Smooth muscle cell (in vitro differentiated cells): ENCODE results near the gene GAL3ST3. TPM values are rescaled to one million over a fixed set of nuclear protein-coding genes. Genes with fewer than 3 reads are reported as not detected.
"Not testable (repeated sequence)": the region's sequence is repeated elsewhere in the genome, so short reads cannot be mapped to it uniquely, and the experiment has no call there.

Experiments
- DNase-seq: peaks from one replicate; lab custom pipeline; 2025; ENCODE audit not compliant: unreplicated experiment; lab: John Stamatoyannopoulos, UW
- H2AFZ ChIP-seq: fragments of 200-600 bp; sonication (generic); 2 replicates; pipeline ENCODE4 v1.6.0; 2016; ENCODE audit warnings: antibody characterized with exemption, low read depth, mild to moderate bottlenecking
- H3F3A ChIP-seq: fragments of 200-600 bp; sonication (generic); 2 replicates; pipeline ENCODE4 v1.6.0; 2017; ENCODE audit warnings: antibody characterized with exemption, low read depth
- H3K27ac ChIP-seq: fragments of 200-600 bp; sonication (generic); 2 replicates; pipeline ENCODE4 v1.5.1; 2016; ENCODE audit warnings: low read depth, mild to moderate bottlenecking
- H3K27me3 ChIP-seq: fragments of 200-600 bp; sonication (generic); 2 replicates; pipeline ENCODE4 v1.6.1; 2016; ENCODE audit warnings: low read depth, mild to moderate bottlenecking
- H3K36me3 ChIP-seq: fragments of 200-600 bp; sonication (generic); 2 replicates; pipeline ENCODE4 v1.5.1; 2016; ENCODE audit warnings: low read depth
- H3K4me1 ChIP-seq: fragments of 200-600 bp; sonication (generic); 2 replicates; pipeline ENCODE4 v1.5.1; 2016; ENCODE audit warnings: low read depth
- H3K4me2 ChIP-seq: fragments of 200-600 bp; sonication (generic); 2 replicates; pipeline ENCODE4 v1.6.0; 2016; ENCODE audit warnings: mild to moderate bottlenecking
- H3K4me3 ChIP-seq: fragments of 200-600 bp; sonication (generic); 2 replicates; pipeline ENCODE4 v1.5.1; 2016; ENCODE audit warnings: mild to moderate bottlenecking
- H3K79me2 ChIP-seq: fragments of 200-600 bp; sonication (generic); 2 replicates; pipeline ENCODE4 v1.6.0; 2016; ENCODE audit warnings: low read depth, mild to moderate bottlenecking
- H3K9ac ChIP-seq: fragments of 200-600 bp; sonication (generic); 2 replicates; pipeline ENCODE4 v1.6.0; 2016; ENCODE audit warnings: low read depth
- H3K9me3 ChIP-seq: fragments of 200-600 bp; sonication (generic); replicated peaks from 2 replicates; pipeline ENCODE4 v1.5.1; 2016; ENCODE audit warnings: low read depth
- H4K20me1 ChIP-seq: fragments of 200-600 bp; sonication (generic); 2 replicates; pipeline ENCODE4 v1.6.0; 2016; ENCODE audit warnings: low read depth
- WGBS: methylation state at CpG from one replicate; pipeline ENCODE4 v1.1.7; 2016; ENCODE audit warnings: low lambda C conversion rate; 5-methylcytosine and 5-hydroxymethylcytosine counted together
- polyA plus RNA-seq: library from polyadenylated mRNA; unstranded; fragments of >200 nt; fragmentation: Nextera tagmentation; extraction: Ambion mirVana; gene quantifications from 2 replicates; pipeline ENCODE4 v1.2.1, GENCODE V29; 2016
- total RNA-seq: library from RNA; depleted of rRNA; stranded (reverse); fragments of >200 nt; gene quantifications from 2 replicates; pipeline ENCODE4 v1.2.3, GENCODE V29; 2014
- TF ChIP-seq, protein P1 (sequence below): fragments of 200-600 bp; sonication (generic); IDR thresholded peaks from 2 replicates; pipeline ENCODE4 v1.5.1; 2017; ENCODE audit warnings: borderline replicate concordance, mild to moderate bottlenecking, antibody characterized with exemption; ENCODE audit not compliant: insufficient read depth, poor library complexity, severe bottlenecking

GAL3ST3 gene
- total and polyA plus RNA-seq, 2 experiments from 2014 or later, result 0.23 to 0.27 TPM

DNA sequence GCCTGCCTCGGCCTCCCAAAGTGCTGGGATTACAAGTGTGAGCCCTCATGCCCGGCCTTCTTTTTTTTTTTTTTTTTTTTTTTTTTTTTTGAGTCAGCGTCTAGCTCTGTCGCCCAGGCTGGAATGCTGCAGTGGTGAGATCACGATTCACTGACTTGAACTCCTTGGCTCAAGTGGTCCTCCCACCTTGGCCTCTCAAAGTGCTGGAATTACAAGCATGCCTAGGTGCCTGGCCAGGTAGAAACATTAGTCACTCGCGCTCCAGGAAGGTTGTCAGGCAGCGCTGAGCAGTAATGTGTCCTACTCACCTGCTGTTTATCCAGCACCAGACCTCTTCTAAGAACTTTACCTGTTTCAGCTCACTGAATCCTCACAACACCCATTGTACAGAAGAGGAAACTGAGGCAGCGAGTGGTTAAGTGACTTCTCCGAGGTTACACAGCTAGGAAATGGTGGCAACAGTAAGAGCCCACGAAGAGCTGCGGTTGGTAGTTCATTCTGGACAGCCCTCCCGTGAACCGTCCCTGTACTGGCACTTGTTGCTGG, 37.6 kb downstream of the GAL3ST3 start:
- 41% methylated on average over 13 of the region's 14 CpGs for WGBS
- H3K4me1 ChIP-seq, result peaks cover 12% of the 10 kb centered on the region
- peaks cover 14% of the 10 kb centered on the region for H3K27me3 ChIP-seq
- no peaks in the 10 kb centered on the region for H3K9me3 ChIP-seq
- no peaks in the 10 kb centered on the region for H4K20me1 ChIP-seq
- H3F3A ChIP-seq, result peaks cover 9% of the 10 kb centered on the region
- no peak for DNase-seq
- no peak overlapping the region for H3K9ac ChIP-seq
- TF ChIP-seq, protein P1, sequence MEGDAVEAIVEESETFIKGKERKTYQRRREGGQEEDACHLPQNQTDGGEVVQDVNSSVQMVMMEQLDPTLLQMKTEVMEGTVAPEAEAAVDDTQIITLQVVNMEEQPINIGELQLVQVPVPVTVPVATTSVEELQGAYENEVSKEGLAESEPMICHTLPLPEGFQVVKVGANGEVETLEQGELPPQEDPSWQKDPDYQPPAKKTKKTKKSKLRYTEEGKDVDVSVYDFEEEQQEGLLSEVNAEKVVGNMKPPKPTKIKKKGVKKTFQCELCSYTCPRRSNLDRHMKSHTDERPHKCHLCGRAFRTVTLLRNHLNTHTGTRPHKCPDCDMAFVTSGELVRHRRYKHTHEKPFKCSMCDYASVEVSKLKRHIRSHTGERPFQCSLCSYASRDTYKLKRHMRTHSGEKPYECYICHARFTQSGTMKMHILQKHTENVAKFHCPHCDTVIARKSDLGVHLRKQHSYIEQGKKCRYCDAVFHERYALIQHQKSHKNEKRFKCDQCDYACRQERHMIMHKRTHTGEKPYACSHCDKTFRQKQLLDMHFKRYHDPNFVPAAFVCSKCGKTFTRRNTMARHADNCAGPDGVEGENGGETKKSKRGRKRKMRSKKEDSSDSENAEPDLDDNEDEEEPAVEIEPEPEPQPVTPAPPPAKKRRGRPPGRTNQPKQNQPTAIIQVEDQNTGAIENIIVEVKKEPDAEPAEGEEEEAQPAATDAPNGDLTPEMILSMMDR, result no peak
- H3K4me3 ChIP-seq, result no peak overlapping the region
- no peak overlapping the region for H2AFZ ChIP-seq
- no peaks in the 10 kb centered on the region for H3K36me3 ChIP-seq
- peak overlapping the region; percentile 46 for H3K27ac ChIP-seq
- H3K4me2 ChIP-seq, result peak overlapping the region; percentile 33
- H3K79me2 ChIP-seq, result no peaks in the 10 kb centered on the region

DNA sequence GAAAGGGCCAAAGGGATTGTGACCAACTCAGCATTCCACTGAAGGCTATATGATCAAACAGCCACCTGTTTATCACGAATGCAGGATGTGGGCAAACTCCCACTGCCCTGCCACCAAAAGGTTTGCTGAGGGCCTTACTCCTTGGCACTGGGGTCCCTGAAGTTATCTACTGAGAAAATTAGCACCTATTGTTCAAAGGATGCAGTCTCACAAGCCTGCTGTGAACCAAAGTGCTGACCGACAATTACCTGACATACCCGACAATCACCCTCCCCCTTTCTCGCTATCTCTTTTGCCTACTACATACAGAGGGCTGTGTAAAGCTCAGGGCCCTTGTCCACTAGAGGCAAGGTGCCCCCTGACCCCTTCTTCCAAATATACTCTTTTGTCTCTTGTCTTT, 38.9 kb downstream of the GAL3ST3 start:
- H3K9ac ChIP-seq, H3K27ac ChIP-seq, H3F3A ChIP-seq, H3K79me2 ChIP-seq, H2AFZ ChIP-seq, H3K4me3 ChIP-seq, H4K20me1 ChIP-seq, H3K9me3 ChIP-seq, H3K36me3 ChIP-seq, DNase-seq, H3K4me2 ChIP-seq: not testable (repeated sequence)
- Histone ChIP-seq H3K27me3 (peaks cover 14% of the 10 kb centered on the region), H3K4me1 (peaks cover 12% of the 10 kb centered on the region)
- WGBS, result 89% methylated on average over 4 of the region's 4 CpGs

DNA sequence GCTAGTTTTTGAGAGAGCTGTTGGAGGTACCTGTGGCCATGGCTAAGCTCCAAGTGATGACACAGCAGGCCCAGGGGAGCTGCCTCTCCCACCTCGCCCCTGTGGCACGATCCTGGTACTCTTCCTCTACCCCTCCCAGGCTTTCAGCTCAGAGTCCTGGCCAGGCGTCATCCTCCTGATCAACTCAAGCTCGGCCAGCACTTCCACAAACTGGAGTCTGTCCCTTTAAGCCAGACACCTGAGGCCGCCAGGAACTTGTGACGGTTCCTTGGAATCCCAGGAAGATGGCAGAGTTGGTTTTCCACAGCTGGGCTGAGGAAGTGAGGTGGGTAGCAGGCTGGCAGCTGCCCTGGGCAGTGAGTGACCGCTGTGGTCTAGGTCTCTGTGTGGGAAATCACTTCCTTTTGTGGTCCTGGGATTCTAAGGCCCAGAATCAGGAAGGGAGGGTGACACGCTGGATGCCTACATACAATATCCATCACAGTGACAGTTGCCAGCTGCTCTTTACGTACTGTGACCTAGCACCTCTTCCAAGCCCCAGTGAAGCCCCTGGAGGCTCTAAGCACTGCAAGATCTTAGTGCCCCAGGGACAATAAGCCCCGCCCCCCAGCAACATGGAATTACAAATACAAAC, 40.4 kb downstream of the GAL3ST3 start:
- H3F3A ChIP-seq, result peaks cover 9% of the 10 kb centered on the region
- no peaks in the 10 kb centered on the region for H4K20me1 ChIP-seq
- DNase-seq, result no peak
- TF ChIP-seq, protein P1, result no peak
- H3K27ac ChIP-seq, result no peak overlapping the region
- peaks cover 1% of the 10 kb centered on the region for H3K79me2 ChIP-seq
- H3K4me1 ChIP-seq, result peaks cover 12% of the 10 kb centered on the region
- no peak overlapping the region for H2AFZ ChIP-seq
- H3K36me3 ChIP-seq, result no peaks in the 10 kb centered on the region
- no peak overlapping the region for H3K4me2 ChIP-seq
- no peak overlapping the region for H3K9ac ChIP-seq
- WGBS, result 66% methylated on average over 10 of the region's 10 CpGs
- peaks cover 14% of the 10 kb centered on the region for H3K27me3 ChIP-seq
- H3K9me3 ChIP-seq, result no peaks in the 10 kb centered on the region
- no peak overlapping the region for H3K4me3 ChIP-seq

DNA sequence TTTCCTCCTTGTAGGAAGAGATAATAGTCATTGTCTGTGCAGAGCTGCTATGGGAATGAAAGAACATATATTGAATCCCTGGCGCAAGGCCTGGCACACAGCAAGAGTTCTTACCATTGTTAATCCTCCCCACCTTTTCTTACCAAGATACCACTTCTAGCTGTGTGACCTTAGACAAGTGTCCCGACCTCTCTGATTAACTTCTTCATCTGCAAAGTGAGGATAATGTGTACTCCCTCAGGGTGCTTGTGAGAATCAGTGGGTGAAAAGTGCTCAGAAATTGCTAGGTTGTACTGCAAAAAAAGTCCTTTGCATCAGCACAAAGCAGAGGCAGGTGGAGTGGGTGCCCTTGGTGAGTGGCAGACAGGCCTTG, 40.9 kb downstream of the GAL3ST3 start:
- no peaks in the 10 kb centered on the region for H3K9me3 ChIP-seq
- peaks cover 14% of the 10 kb centered on the region for H3K27me3 ChIP-seq
- peaks cover 17% of the 10 kb centered on the region for H3K4me1 ChIP-seq
- no peak overlapping the region for H3K4me3 ChIP-seq
- WGBS, result 92% methylated on average over 2 of the region's 2 CpGs
- H3F3A ChIP-seq, result peaks cover 9% of the 10 kb centered on the region
- DNase-seq, result no peak
- no peaks in the 10 kb centered on the region for H3K36me3 ChIP-seq
- no peak overlapping the region for H3K4me2 ChIP-seq
- no peaks in the 10 kb centered on the region for H4K20me1 ChIP-seq
- H3K9ac ChIP-seq, result no peak overlapping the region
- H2AFZ ChIP-seq, result no peak overlapping the region
- no peak overlapping the region for H3K27ac ChIP-seq
- TF ChIP-seq, protein P1, result no peak
- H3K79me2 ChIP-seq, result peaks cover 6% of the 10 kb centered on the region
